H9 (cell line): Measurements from ENCODE around the gene ZNF70. TPM values are rescaled to one million over a fixed set of nuclear protein-coding genes. Genes with fewer than 3 reads are reported as not detected.
A peak's percentile ranks its signal among the peaks of the same experiment; 100 is the strongest.

ENCODE experiments used
- DNase-seq: peaks from one replicate; pipeline ENCODE4 v3.0.0-alpha.2; 2017
- H2AFZ ChIP-seq: one replicate; pipeline ENCODE4 v1.6.1; 2013; ENCODE audit warnings: mild to moderate bottlenecking, low read length, control low read depth, moderate library complexity
- H2AK5ac ChIP-seq: 2 replicates; pipeline ENCODE4 v1.6.1; 2013; ENCODE audit warnings: low read length, control low read depth, mixed read lengths; ENCODE audit not compliant: insufficient read length
- H2BK120ac ChIP-seq: one replicate; pipeline ENCODE4 v1.6.1; 2013; ENCODE audit warnings: low read depth, mild to moderate bottlenecking, low read length, control low read depth, inconsistent platforms; ENCODE audit not compliant: poor library complexity, severe bottlenecking
- H2BK12ac ChIP-seq: 2 replicates; pipeline ENCODE4 v1.6.1; 2013; ENCODE audit warnings: low read length, control low read depth, mixed read lengths, low read depth; ENCODE audit not compliant: insufficient read length
- H2BK15ac ChIP-seq: 2 replicates; pipeline ENCODE4 v1.6.1; 2013; ENCODE audit warnings: low read depth, low read length, control low read depth
- H2BK20ac ChIP-seq: one replicate; pipeline ENCODE4 v1.6.1; 2013; ENCODE audit warnings: low read depth, mild to moderate bottlenecking, low read length, control low read depth, inconsistent platforms; ENCODE audit not compliant: poor library complexity, severe bottlenecking
- H2BK5ac ChIP-seq: 2 replicates; pipeline ENCODE4 v1.6.1; 2013; ENCODE audit warnings: low read length, control low read depth, mixed read lengths; ENCODE audit not compliant: insufficient read length
- H3K14ac ChIP-seq: 2 replicates; pipeline ENCODE4 v1.6.1; 2013; ENCODE audit warnings: low read length, control low read depth; ENCODE audit not compliant: insufficient read depth
- H3K18ac ChIP-seq: 2 replicates; pipeline ENCODE4 v1.6.1; 2013; ENCODE audit warnings: low read depth, mild to moderate bottlenecking, mixed read lengths, low read length, control low read depth; ENCODE audit not compliant: insufficient read length
- H3K23ac ChIP-seq: 2 replicates; pipeline ENCODE4 v1.6.1; 2013; ENCODE audit warnings: low read length, control low read depth, mixed read lengths, low read depth; ENCODE audit not compliant: insufficient read length
- H3K23me2 ChIP-seq: 2 replicates; pipeline ENCODE4 v1.6.1; 2013; ENCODE audit warnings: low read depth, mild to moderate bottlenecking, mixed read lengths, low read length, control low read depth; ENCODE audit not compliant: insufficient read length, poor library complexity, severe bottlenecking
- H3K27ac ChIP-seq: 2 replicates; pipeline ENCODE4 v1.5.1; 2013; ENCODE audit warnings: low read length, control low read depth, mixed read lengths, low read depth; ENCODE audit not compliant: insufficient read length
- H3K27me3 ChIP-seq: 2 replicates; pipeline ENCODE4 v1.6.1; 2013; ENCODE audit warnings: low read length, control low read depth, inconsistent platforms; ENCODE audit not compliant: insufficient read depth
- H3K4ac ChIP-seq: 2 replicates; pipeline ENCODE4 v1.6.1; 2013; ENCODE audit warnings: low read depth, mild to moderate bottlenecking, control low read depth, inconsistent platforms, low read length, moderate library complexity
- H3K4me1 ChIP-seq: 2 replicates; pipeline ENCODE4 v1.6.1; 2013; ENCODE audit warnings: low read length, control low read depth, inconsistent platforms; ENCODE audit not compliant: insufficient read depth
- H3K4me2 ChIP-seq: 2 replicates; pipeline ENCODE4 v1.6.1; 2013; ENCODE audit warnings: low read length, control low read depth, mixed read lengths; ENCODE audit not compliant: insufficient read length, insufficient read depth
- H3K56ac ChIP-seq: 2 replicates; pipeline ENCODE4 v1.6.1; 2013; ENCODE audit warnings: low read depth, mild to moderate bottlenecking, mixed read lengths, low read length, control low read depth; ENCODE audit not compliant: insufficient read length
- H3K79me1 ChIP-seq: 2 replicates; pipeline ENCODE4 v1.6.1; 2013; ENCODE audit warnings: low read depth, mild to moderate bottlenecking, moderate library complexity, low read length, control low read depth, inconsistent platforms; ENCODE audit not compliant: insufficient read depth, poor library complexity, severe bottlenecking
- H3K79me2 ChIP-seq: 2 replicates; pipeline ENCODE4 v1.6.1; 2013; ENCODE audit warnings: low read length, control low read depth, inconsistent platforms; ENCODE audit not compliant: insufficient read depth
- H3K9ac ChIP-seq: 2 replicates; pipeline ENCODE4 v1.6.1; 2013; ENCODE audit warnings: low read length, control low read depth, mixed read lengths; ENCODE audit not compliant: insufficient read length; ENCODE audit errors: extremely low read depth
- H3K9me3 ChIP-seq: one replicate; pipeline ENCODE4 v1.6.1; 2013; ENCODE audit warnings: low read depth, low read length, inconsistent platforms; ENCODE audit not compliant: control insufficient read depth
- H3T11ph ChIP-seq: one replicate; pipeline ENCODE4 v1.6.1; 2013; ENCODE audit warnings: mild to moderate bottlenecking, low read length, control low read depth, inconsistent platforms
- H4K20me1 ChIP-seq: one replicate; pipeline ENCODE4 v1.6.1; 2013; ENCODE audit not compliant: control insufficient read depth, insufficient read length, insufficient read depth
- H4K5ac ChIP-seq: 2 replicates; pipeline ENCODE4 v1.6.1; 2013; ENCODE audit warnings: low read depth, mild to moderate bottlenecking, mixed read lengths, low read length, control low read depth; ENCODE audit not compliant: insufficient read length
- H4K8ac ChIP-seq: replicated peaks from 2 replicates; pipeline ENCODE4 v1.6.1; 2013; ENCODE audit warnings: low read length, control low read depth, mixed read lengths, low read depth; ENCODE audit not compliant: insufficient read length
- H4K91ac ChIP-seq: 2 replicates; pipeline ENCODE4 v1.6.1; 2013; ENCODE audit warnings: low read depth, mild to moderate bottlenecking, moderate library complexity, mixed read lengths, low read length, control low read depth; ENCODE audit not compliant: insufficient read length
- H3K27ac Mint-ChIP-seq, 3 experiments: 2 replicates in 2 of 3; 3 replicates in 1 of 3; pipeline ENCODE4 v1.8.0; 2020 to 2021; ENCODE audit warnings: mixed read lengths in 3 of 3, mild to moderate bottlenecking in 1 of 3, moderate library complexity in 1 of 3
- H3K27me3 Mint-ChIP-seq: 2 replicates; pipeline ENCODE4 v1.8.0; 2021; ENCODE audit warnings: low read depth, mild to moderate bottlenecking, moderate library complexity, mixed read lengths
- H3K36me3 Mint-ChIP-seq, 3 experiments: 2 replicates in 2 of 3; 3 replicates in 1 of 3; pipeline ENCODE4 v1.8.0; 2020 to 2021; ENCODE audit warnings: low read depth in 3 of 3, mixed read lengths in 3 of 3; ENCODE audit not compliant: insufficient read depth in 1 of 3
- H3K4me1 Mint-ChIP-seq, 2 experiments: 2 replicates each; pipeline ENCODE4 v1.8.0; 2020; ENCODE audit warnings: mixed read lengths in 2 of 2
- H3K4me3 Mint-ChIP-seq, 2 experiments: 2 replicates in 1 of 2; 3 replicates in 1 of 2; pipeline ENCODE4 v1.8.0; 2020 to 2021; ENCODE audit warnings: mild to moderate bottlenecking in 2 of 2, mixed read lengths in 2 of 2, moderate library complexity in 1 of 2
- H3K9me3 Mint-ChIP-seq, 2 experiments: 2 replicates in 1 of 2; 3 replicates in 1 of 2; pipeline ENCODE4 v1.8.0; 2020; ENCODE audit warnings: mild to moderate bottlenecking in 2 of 2, mixed read lengths in 2 of 2, moderate library complexity in 1 of 2
- CTCF ChIP-seq: fragments of 200-600 bp; sonication (generic); conservative IDR thresholded peaks from 3 replicates; pipeline ENCODE4 v1.8.0; 2021; ENCODE audit warnings: antibody characterized with exemption, mild to moderate bottlenecking
- whole genome bisulfite sequencing: extraction: QIAGEN DNeasy Blood & Tissue Kit; methylation state at CpG from one replicate; pipeline ENCODE4 v1.1.7; 2013; ENCODE audit warnings: missing lambda C conversion rate, low lambda C conversion rate, mixed read lengths; ENCODE audit not compliant: insufficient read length; ENCODE audit errors: extremely low coverage; 5-methylcytosine and 5-hydroxymethylcytosine counted together
- total RNA-seq: library from RNA; stranded (reverse); gene quantifications from 2 replicates; pipeline ENCODE4 v1.2.1, GENCODE V29; 2021

The ZNF70 gene
- total RNA-seq, 1 experiment from 2014 or later, result 3.5 TPM

- Histone ChIP-seq H2BK15ac (no peak overlapping the region), H4K8ac (no peak overlapping the region), H3K79me1 (no peaks in the 10 kb centered on the region), H2BK5ac (no peak overlapping the region), H2BK20ac (no peak overlapping the region), H3K56ac (no peak overlapping the region), H3K18ac (no peak overlapping the region), H3K4me2 (no peak overlapping the region), H3K14ac (no peak overlapping the region), H3K4ac (no peak overlapping the region), H3K79me2 (no peaks in the 10 kb centered on the region), H3K23ac (no peak overlapping the region), H4K5ac (no peak overlapping the region), H2AK5ac (no peak overlapping the region), H4K91ac (no peak overlapping the region), H3T11ph (no peak overlapping the region), H2BK12ac (no peak overlapping the region), H3K27me3 (no peaks in the 10 kb centered on the region), H2AFZ (no peak overlapping the region), H3K9ac (no peak overlapping the region), H3K9me3 (no peaks in the 10 kb centered on the region), H2BK120ac (no peak overlapping the region), H4K20me1 (no peaks in the 10 kb centered on the region), H3K23me2 (no peaks in the 10 kb centered on the region), H3K4me1 (no peaks in the 10 kb centered on the region), H3K27ac (no peak overlapping the region)
- WGBS, result no CpG with 5 or more reads among the region's 15 CpGs
- peak overlapping the region in 2 of 3 experiments; percentile 27 to 62; a peak in 1 of 7 replicates for H3K27ac Mint-ChIP-seq
- H3K36me3 Mint-ChIP-seq, result no peaks in the 10 kb centered on the region
- DNase-seq, result no peak
- no peak for TF ChIP-seq CTCF
- peaks cover 3 to 5% of the 10 kb centered on the region in 2 experiments; a peak in 3 of 4 replicates for H3K4me1 Mint-ChIP-seq
- H3K9me3 Mint-ChIP-seq, result no peaks in the 10 kb centered on the region
- H3K27me3 Mint-ChIP-seq, result peaks cover 5% of the 10 kb centered on the region
- H3K4me3 Mint-ChIP-seq, result no peak overlapping the region; a peak in 1 of 5 replicates
These were observed 30.2 kb upstream of the ZNF70 start for GRCh38 chr22:23781065-23781464.
